ENCODE data around the gene FADS1. TPM values are rescaled to one million over a fixed set of nuclear protein-coding genes. Genes with fewer than 3 reads are reported as not detected.

The FADS1 gene
- total and polyA plus RNA-seq, 2 of the 13 experiments (the other 11 are each of a cell fraction or from before 2014, with no cell fraction given), result 91.8 to 108 TPM

GRCh38 chr11:61814958-61815789 lies 1.6 kb downstream of the FADS1 start (continued):
- TF ChIP-seq, protein P1, sequence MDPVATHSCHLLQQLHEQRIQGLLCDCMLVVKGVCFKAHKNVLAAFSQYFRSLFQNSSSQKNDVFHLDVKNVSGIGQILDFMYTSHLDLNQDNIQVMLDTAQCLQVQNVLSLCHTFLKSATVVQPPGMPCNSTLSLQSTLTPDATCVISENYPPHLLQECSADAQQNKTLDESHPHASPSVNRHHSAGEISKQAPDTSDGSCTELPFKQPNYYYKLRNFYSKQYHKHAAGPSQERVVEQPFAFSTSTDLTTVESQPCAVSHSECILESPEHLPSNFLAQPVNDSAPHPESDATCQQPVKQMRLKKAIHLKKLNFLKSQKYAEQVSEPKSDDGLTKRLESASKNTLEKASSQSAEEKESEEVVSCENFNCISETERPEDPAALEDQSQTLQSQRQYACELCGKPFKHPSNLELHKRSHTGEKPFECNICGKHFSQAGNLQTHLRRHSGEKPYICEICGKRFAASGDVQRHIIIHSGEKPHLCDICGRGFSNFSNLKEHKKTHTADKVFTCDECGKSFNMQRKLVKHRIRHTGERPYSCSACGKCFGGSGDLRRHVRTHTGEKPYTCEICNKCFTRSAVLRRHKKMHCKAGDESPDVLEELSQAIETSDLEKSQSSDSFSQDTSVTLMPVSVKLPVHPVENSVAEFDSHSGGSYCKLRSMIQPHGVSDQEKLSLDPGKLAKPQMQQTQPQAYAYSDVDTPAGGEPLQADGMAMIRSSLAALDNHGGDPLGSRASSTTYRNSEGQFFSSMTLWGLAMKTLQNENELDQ (CRISPR knock-in tag; IDR thresholded peaks at IDR 0.05; ENCODE audit: borderline replicate concordance), result no peak
- no peak for TF ChIP-seq HHEX (CRISPR knock-in tag; IDR thresholded peaks at IDR 0.05)
- TF ChIP-seq MXI1 (IDR thresholded peaks at IDR 0.05; ENCODE audit: borderline replicate concordance, low read depth, low read length), result peak; percentile 72; the same call in 1 of the 3 replicates
- TF ChIP-seq, protein P2, sequence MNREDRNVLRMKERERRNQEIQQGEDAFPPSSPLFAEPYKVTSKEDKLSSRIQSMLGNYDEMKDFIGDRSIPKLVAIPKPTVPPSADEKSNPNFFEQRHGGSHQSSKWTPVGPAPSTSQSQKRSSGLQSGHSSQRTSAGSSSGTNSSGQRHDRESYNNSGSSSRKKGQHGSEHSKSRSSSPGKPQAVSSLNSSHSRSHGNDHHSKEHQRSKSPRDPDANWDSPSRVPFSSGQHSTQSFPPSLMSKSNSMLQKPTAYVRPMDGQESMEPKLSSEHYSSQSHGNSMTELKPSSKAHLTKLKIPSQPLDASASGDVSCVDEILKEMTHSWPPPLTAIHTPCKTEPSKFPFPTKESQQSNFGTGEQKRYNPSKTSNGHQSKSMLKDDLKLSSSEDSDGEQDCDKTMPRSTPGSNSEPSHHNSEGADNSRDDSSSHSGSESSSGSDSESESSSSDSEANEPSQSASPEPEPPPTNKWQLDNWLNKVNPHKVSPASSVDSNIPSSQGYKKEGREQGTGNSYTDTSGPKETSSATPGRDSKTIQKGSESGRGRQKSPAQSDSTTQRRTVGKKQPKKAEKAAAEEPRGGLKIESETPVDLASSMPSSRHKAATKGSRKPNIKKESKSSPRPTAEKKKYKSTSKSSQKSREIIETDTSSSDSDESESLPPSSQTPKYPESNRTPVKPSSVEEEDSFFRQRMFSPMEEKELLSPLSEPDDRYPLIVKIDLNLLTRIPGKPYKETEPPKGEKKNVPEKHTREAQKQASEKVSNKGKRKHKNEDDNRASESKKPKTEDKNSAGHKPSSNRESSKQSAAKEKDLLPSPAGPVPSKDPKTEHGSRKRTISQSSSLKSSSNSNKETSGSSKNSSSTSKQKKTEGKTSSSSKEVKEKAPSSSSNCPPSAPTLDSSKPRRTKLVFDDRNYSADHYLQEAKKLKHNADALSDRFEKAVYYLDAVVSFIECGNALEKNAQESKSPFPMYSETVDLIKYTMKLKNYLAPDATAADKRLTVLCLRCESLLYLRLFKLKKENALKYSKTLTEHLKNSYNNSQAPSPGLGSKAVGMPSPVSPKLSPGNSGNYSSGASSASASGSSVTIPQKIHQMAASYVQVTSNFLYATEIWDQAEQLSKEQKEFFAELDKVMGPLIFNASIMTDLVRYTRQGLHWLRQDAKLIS (CRISPR knock-in tag; IDR thresholded peaks at IDR 0.05), result no peak
- TF ChIP-seq ZNF510 (CRISPR knock-in tag; IDR thresholded peaks at IDR 0.05; ENCODE audit: low read depth), result no peak; the same call in 1 of the 2 replicates
- peak; percentile 36; the same call in 1 of the 2 replicates for TF ChIP-seq RFXANK (CRISPR knock-in tag; IDR thresholded peaks at IDR 0.05)
- 0 out of 2 replicates have a peak, but pooled peaks have one; percentile 36 for TF ChIP-seq NR0B2 (CRISPR knock-in tag; IDR thresholded peaks at IDR 0.05)
- TF ChIP-seq, protein P3, sequence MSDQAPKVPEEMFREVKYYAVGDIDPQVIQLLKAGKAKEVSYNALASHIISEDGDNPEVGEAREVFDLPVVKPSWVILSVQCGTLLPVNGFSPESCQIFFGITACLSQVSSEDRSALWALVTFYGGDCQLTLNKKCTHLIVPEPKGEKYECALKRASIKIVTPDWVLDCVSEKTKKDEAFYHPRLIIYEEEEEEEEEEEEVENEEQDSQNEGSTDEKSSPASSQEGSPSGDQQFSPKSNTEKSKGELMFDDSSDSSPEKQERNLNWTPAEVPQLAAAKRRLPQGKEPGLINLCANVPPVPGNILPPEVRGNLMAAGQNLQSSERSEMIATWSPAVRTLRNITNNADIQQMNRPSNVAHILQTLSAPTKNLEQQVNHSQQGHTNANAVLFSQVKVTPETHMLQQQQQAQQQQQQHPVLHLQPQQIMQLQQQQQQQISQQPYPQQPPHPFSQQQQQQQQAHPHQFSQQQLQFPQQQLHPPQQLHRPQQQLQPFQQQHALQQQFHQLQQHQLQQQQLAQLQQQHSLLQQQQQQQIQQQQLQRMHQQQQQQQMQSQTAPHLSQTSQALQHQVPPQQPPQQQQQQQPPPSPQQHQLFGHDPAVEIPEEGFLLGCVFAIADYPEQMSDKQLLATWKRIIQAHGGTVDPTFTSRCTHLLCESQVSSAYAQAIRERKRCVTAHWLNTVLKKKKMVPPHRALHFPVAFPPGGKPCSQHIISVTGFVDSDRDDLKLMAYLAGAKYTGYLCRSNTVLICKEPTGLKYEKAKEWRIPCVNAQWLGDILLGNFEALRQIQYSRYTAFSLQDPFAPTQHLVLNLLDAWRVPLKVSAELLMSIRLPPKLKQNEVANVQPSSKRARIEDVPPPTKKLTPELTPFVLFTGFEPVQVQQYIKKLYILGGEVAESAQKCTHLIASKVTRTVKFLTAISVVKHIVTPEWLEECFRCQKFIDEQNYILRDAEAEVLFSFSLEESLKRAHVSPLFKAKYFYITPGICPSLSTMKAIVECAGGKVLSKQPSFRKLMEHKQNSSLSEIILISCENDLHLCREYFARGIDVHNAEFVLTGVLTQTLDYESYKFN (CRISPR knock-in tag; conservative IDR thresholded peaks at IDR 0.05), result peak; percentile 28
- TF ChIP-seq ZNF331 (CRISPR knock-in tag; IDR thresholded peaks at IDR 0.05), result 0 out of 2 replicates have a peak, but pooled peaks have one; percentile 10
- TF ChIP-seq HMGA1 (CRISPR knock-in tag; conservative IDR thresholded peaks at IDR 0.05), result no peak
- TF ChIP-seq KAT2B (IDR thresholded peaks at IDR 0.05; ENCODE audit: borderline replicate concordance, low read depth, low read length), result no peak
- TF ChIP-seq CAMTA2 (CRISPR knock-in tag; IDR thresholded peaks at IDR 0.05; ENCODE audit: borderline replicate concordance), result peak; percentile 92
- 0 out of 2 replicates have a peak, but pooled peaks have one; percentile 72 for TF ChIP-seq IRF1 (CRISPR knock-in tag; IDR thresholded peaks at IDR 0.05; ENCODE audit: low read depth)
- peak; percentile 89; the same call in 1 of the 2 replicates for TF ChIP-seq KLF12 (CRISPR knock-in tag; IDR thresholded peaks at IDR 0.05; ENCODE audit: borderline replicate concordance)
- no peak for TF ChIP-seq JUNB (CRISPR knock-in tag; IDR thresholded peaks at IDR 0.05; ENCODE audit: borderline replicate concordance)
- TF ChIP-seq NFRKB (IDR thresholded peaks at IDR 0.05), result no peak
- TF ChIP-seq SYNCRIP (IDR thresholded peaks at IDR 0.05; ENCODE audit: insufficient read depth, low read depth, low read length), result no peak

All from HepG2 (cell line).